Stimulated activated CD4-positive, alpha-beta T cell treated with anti-CD3 and anti-CD28 coated beads, TNF-alpha, amount 100 ng/mL, for 24 hours (primary cell): ENCODE measurements around the gene TTC16.

Experiments
- DNase-seq, 3 experiments: peaks; one replicate each; pipeline ENCODE4 v3.0.0-alpha.2; 2020; ENCODE audit warnings: low read depth in 3 of 3

Gene TTC16

GRCh38 chr9:127720031-127720864, 4.4 kb downstream of the TTC16 start:
- no peak for DNase-seq

DNA sequence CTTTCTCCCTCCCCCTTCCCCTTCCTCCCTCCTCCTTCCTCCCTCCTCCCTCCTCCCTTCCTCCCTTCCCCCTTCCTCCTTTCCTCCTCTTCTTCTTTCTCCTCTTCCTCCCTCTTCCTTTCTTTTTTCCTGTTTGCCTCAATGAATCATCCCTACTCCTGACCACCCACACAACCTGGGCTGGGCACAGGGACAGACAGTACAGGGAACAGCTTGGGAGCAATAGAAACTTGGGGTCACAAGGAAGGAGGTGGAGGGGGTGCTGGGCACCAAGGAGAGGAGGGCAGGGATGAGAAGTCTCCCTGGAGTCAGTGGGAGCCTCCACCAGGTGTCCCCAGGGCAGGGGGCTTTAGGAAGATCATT, 5.0 kb downstream of the TTC16 start:
- DNase-seq, result no peak

GRCh38 chr9:127721391-127721821, 5.5 kb downstream of the TTC16 start:
- no peak for DNase-seq

DNA sequence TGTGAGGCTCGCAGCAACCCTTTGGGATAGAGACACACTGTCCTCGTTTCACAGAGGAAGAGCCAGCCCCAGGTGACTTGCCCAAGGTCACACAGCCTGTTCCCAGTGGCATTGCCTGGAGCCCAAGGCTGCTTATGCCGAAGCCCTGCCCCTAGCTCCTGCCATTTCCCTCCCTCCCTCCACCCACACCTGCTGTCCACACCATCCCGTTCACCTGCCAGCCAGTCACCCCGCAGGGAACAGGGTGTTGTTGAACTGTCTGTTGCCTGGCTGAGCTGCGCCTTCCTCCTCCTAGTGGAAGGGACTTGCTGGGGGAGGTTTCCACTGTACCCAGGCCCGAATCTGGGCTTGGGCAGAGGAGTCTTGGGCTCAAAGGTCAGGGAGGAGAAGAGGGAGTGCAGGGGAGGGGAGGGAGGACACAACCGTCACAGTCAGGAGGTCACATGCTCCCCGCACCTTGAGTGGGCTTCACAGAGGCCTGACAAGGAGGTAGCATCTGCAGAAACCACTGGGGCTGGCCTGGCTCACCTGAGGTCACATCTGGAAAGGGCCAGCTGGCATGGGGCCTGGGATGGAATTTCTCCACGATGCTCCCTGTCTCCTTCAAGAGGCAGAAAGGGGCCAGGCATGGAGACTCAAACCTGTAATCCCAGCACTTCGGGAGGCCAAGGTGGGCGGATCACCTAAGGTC, 6.3 kb downstream of the TTC16 start:
- DNase-seq, result no peak

DNA sequence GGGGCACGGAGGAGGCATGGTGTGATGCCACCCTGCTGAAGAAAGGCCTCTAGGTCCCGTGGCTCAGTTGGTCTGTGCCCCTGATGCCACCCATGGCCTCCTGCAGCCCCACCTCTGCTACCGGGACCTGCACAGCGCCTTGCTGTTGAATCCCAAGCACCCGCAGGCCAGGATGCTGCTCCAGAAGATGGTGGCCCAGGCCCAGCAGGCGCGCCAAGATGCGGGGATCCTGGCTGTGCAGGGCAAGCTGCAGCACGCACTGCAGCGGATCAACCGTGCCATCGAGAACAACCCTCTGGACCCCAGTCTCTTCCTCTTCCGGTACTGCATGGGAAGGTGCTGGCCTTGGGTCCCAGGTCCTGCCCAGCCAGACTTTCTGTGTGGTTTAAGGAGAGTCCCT, 7.1 kb downstream of the TTC16 start:
- no peak for DNase-seq

GRCh38 chr9:127723444-127723843, 7.6 kb downstream of the TTC16 start:
- no peak for DNase-seq

- DNase-seq, result no peak
Observed at GRCh38 chr9:127724012-127724411, 8.1 kb downstream of the TTC16 start.

- no peak for DNase-seq
Observed at GRCh38 chr9:127726871-127727270, 11.0 kb downstream of the TTC16 start.

DNA sequence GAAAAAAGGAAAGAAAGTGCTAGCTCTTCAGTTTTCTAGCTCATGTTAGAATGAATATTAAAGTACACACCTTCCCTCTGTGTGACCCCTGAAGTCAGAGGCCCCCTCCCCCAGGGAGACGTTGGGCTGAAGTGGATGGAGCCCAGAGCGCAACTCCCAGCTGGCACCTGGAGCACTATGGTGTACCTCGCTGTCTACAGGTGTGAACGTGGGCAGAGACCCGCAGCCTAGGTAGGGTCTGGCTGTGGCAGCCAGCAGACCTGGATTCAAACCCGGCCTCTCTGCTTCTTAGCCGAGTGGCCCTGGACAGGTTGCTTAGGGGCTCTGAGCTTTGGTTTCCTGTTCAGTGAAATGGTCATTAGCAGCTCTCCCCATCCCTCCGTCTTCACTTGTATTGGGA, 12.9 kb downstream of the TTC16 start:
- DNase-seq, result no peak

- no peak for DNase-seq
Observed at GRCh38 chr9:127729522-127730256, 13.8 kb downstream of the TTC16 start.

GRCh38 chr9:127730262-127730661, 14.4 kb downstream of the TTC16 start:
- DNase-seq, result no peak

- DNase-seq, result no peak
Observed at GRCh38 chr9:127730799-127731410, 15.0 kb downstream of the TTC16 start.

DNA sequence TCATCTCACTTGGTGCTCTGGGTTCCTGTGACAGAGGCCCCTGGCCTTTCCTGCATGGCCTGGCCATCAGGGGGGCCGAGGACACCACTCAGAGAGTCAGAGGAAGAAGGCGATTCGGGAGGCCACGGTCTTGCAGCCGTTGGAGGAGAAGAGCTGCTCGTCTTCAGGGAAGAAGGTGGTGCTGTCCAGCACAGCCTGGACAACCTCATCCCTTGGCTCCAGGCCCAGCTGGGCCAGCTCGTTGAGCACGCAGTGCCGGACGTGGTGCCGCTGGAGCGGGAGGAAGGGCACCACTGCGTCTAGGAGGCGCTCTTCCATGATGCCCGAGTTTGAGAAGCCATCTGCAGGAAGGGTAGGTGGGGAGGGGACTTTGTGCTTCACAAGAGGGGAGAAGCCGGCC, 16.1 kb downstream of the TTC16 start:
- no peak for DNase-seq

- no peak for DNase-seq
Observed at GRCh38 chr9:127732444-127732843, 16.6 kb downstream of the TTC16 start.

DNA sequence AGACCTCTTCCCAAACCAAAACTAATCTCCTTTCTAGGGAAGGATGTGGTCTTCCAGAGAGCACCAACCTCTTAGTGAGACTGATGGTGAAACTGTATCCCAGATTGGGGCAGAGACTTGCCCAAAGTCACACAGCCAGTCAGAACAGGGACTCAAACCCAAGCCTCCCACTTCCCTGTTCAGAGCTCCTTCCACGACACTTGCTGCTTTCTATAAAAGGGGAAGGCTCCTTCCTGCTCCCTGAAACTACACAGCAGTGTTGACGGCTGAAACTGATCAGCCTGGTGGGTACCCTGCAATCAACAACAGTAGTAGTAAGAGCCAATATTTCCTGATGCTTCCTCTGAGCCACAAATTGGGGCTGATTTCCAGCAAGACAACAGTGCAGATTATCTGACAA, 17.7 kb downstream of the TTC16 start:
- DNase-seq, result no peak

- no peak for DNase-seq
Observed at GRCh38 chr9:127734247-127734746, 18.4 kb downstream of the TTC16 start.

DNA sequence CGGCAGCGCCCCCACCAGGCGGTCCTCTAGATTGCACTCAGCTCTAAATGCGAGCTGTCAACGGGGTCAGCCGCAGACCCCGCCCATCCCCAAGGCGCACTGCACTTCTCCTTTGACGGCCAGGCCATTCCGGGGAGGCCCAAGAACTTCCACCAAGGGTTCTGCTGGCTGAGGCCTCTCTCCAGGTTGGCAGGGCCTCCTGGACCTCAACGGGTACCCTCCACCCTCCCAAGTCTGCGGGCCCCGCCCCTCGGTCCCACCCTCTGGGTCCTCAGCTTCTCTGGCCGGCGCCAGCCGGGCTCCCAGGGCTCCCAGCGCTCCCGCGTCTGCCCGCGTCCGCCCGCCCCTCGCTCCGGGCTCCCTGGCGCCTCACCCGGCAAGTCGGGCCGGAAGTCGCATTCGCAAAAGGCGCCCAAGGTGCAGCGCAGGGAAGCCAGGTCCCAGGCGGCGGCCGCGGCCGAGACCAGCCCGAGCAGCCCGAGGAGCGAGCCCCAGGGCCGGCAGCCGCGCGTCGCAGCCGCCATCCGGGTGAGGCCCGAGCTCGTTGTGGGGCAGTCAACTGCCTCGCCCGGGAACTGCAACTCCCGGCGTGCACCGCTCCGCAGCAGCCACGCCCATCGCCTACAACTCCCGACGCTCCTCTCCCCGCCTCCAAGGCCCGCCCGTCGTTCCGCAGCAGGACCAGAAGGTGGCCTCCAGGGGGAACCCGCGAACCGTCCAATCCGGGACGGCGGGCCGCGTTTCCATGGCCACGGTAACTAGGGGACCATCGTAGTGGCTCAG, 19.1 kb downstream of the TTC16 start, which contains the start of gene TOR2A:
TSS of gene TOR2A (minus strand) at position 548 of the 783 bp plus-strand sequence. CDS start at position 524, 24 bp downstream.
- DNase-seq, result peak; percentile 94 to 97 (median 97)

DNA sequence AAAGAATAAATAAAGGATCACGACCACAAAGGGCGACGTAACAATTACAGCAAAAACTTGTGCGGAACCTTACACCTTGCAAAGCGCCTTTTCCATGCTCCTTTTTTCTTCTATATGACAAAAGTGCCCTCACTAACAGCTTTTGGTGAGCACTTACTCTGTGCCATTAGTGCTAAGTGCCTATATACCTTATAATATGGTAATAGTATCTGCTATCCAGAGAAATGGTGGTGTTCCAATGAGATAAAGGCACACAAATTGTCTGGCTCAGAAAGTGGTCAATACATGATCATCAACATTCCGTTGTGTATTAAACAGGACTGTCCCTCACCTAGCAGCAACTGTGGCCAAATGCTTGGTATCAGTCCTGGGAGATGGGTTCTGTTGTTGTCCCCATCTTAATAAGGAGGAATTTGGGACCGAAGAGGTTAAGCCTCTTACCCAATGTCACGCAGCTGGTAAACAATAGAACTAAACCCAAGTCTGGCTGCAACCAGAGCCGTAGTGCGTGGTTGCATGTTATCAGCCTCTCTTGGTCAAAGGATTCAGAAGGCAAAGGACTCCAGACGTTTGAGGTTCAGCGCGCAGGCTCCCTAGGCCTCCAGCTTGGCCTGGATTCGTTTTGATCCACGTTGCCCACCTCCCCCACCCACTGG, 19.8 kb downstream of the TTC16 start:
- no peak for DNase-seq

GRCh38 chr9:127738666-127739065, 22.8 kb downstream of the TTC16 start:
- no peak for DNase-seq

DNA sequence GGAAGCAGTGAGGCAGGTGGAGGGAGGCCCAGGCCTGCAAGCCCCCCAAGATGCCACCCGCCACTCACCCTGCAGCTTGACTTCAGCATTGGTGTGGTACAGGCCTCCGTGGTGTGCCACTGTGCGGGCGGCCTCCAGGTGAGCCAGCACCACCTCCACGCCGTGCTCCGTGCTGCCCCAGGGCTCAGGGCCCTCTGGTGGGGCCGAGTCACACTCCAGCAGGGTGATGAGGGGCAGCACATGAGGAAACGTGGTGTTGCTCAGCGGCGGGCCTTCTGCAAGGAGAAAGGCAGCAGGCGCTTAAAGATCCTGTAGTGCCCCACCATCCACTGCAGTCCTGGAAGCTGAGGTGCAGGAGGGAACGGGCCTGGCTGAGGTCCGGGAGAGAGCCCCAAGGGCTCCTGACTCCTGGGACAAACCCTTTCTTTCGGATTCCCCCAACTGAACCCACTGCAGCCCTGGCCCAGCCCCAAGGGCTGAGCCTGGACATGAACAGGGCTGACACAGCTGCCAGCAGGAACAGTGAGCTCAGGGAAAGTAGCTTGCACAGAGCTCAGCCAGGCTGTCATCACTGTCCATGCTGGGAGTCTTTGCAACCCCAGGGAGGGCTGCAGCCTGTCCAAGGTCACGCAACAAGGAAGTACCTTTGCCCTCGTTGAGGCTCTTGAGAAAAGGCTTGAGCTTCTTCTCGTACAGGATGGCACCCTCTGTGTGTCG, 23.9 kb downstream of the TTC16 start:
- no peak for DNase-seq
